Activated CD4-positive, CD25-positive, alpha-beta regulatory T cell treated with anti-CD3 and anti-CD28 coated beads, Interleukin-2, amount 50 U/mL, for 72 hours (primary cell): ENCODE results near the gene ATOSA.

Experiments used
- DNase-seq: peaks from one replicate; pipeline ENCODE4 v3.0.0; 2021

Gene ATOSA

GRCh38 chr15:52651868-52652267 lies 27.3 kb downstream of the ATOSA start:
- DNase-seq, result peak; percentile 38

- no peak for DNase-seq
Observed at GRCh38 chr15:52651114-52651513, 28.1 kb downstream of the ATOSA start.

GRCh38 chr15:52649686-52650085 lies 29.5 kb downstream of the ATOSA start:
- DNase-seq, result no peak

GRCh38 chr15:52645916-52646315 lies 33.3 kb downstream of the ATOSA start:
- DNase-seq, result no peak

DNA sequence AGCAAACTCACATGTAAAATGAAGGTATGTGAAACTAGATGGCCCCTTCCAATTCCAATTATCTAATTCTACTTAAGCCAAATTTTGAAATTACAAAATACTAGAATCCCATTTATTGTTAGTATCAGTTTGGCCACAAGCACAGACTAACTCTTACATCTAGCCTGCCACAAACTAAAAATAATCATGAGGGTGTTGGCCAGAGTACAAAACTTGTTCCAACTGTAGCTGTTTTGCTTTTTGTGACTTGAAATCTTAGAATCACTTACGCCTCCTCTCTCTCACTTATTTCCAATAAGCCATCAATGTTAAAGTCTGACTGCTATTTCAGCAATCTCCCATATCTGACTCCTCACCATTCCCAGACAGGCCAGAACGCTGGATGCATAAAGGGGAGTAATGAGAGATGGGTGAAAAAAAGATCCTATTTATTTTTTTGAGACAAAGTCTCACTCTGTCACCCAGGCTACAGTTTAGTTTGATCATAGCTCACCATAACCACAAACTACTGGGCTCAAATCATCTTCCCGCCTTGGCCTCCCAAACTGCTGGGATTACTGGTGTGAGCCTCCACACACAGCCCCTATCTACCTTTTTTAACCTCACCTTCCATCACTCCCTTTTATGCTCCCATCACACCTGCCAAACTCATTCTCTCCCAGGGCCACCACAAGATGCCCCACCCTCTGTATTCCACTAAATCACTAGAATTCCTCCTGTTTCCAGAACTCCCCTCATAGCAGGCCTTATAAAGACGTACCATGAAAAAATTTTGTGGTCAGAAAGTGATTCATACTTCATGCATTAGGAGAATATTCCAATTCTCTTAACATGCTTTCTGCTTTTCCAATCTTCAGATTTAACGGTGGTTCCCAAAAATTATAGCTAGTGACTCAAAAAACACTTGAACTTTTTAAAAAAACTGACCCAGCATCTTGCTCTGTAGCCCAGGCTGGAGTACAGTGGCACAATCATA lies 36.5 kb downstream of the ATOSA start:
- DNase-seq, result no peak

GRCh38 chr15:52636459-52636858 lies 42.7 kb downstream of the ATOSA start:
- no peak for DNase-seq

- no peak for DNase-seq
Observed at GRCh38 chr15:52635908-52636307, 43.3 kb downstream of the ATOSA start.
